IMR-90 (cell line): Measurements from ENCODE around the gene FUCA2. TPM values are rescaled to one million over a fixed set of nuclear protein-coding genes. Genes with fewer than 3 reads are reported as not detected.

Experiments used
- ATAC-seq: fragments of 200-7000 bp; cut with Tn5 transposase; 2 replicates; pipeline ENCODE4 v1.9.1; 2020; ENCODE audit warnings: low read depth, mild to moderate bottlenecking, moderate library complexity
- BruUV-seq: library from RNA; stranded (reverse); fragments of 400-500 nt; replicated peaks from 2 replicates; lab custom pipeline; 2021; lab: Mats Ljungman, UMichigan
- CTCF ChIA-PET: fragments of 300-600 bp; formaldehyde crosslinking; extraction: SDS; loops from one replicate; lab custom pipeline; 2021; ENCODE audit warnings: antibody characterized with exemption; lab: Yijun Ruan, JAX
- POLR2A ChIA-PET: fragments of 300-600 bp; sonication (Branson Sonifier 250); formaldehyde crosslinking; loops from one replicate; lab custom pipeline; 2022; ENCODE audit warnings: antibody characterized with exemption; ENCODE audit not compliant: unreplicated experiment; lab: Charles Lee
- DNase-seq: peaks from one replicate; pipeline ENCODE4 v3.0.0; 2013
- H2AFZ ChIP-seq: replicated peaks from 2 replicates; pipeline ENCODE3; 2013; ENCODE audit warnings: low read length, mild to moderate bottlenecking; ENCODE audit not compliant: poor library complexity
- H2AK5ac ChIP-seq: 2 replicates; pipeline ENCODE4 v1.6.1; 2013; ENCODE audit warnings: low read depth, low read length, inconsistent platforms
- H2AK9ac ChIP-seq: replicated peaks from 2 replicates; pipeline ENCODE3; 2013; ENCODE audit warnings: mild to moderate bottlenecking, low read depth, low read length, moderate library complexity; ENCODE audit not compliant: poor library complexity
- H2BK120ac ChIP-seq: 2 replicates; pipeline ENCODE4 v1.6.1; 2013; ENCODE audit warnings: low read depth, low read length, inconsistent platforms
- H2BK15ac ChIP-seq: 3 replicates; pipeline ENCODE4 v1.6.1; 2013; ENCODE audit warnings: low read depth, low read length, inconsistent platforms
- H2BK20ac ChIP-seq: 2 replicates; pipeline ENCODE4 v1.6.1; 2013; ENCODE audit warnings: low read depth, mild to moderate bottlenecking, inconsistent platforms, low read length, moderate library complexity
- H2BK5ac ChIP-seq: 2 replicates; pipeline ENCODE4 v1.6.1; 2013; ENCODE audit warnings: mild to moderate bottlenecking, low read depth, low read length, inconsistent platforms; ENCODE audit not compliant: poor library complexity, severe bottlenecking
- H3K14ac ChIP-seq: replicated peaks from 2 replicates; pipeline ENCODE4 v1.6.1; 2013; ENCODE audit warnings: low read depth, low read length, inconsistent platforms
- H3K18ac ChIP-seq: 2 replicates; pipeline ENCODE4 v1.6.1; 2013; ENCODE audit warnings: low read depth, low read length, control low read depth
- H3K23ac ChIP-seq: 2 replicates; pipeline ENCODE4 v1.6.1; 2013; ENCODE audit warnings: low read depth, low read length, inconsistent platforms
- H3K27ac ChIP-seq: 2 replicates; pipeline ENCODE4 v1.5.1; 2013; ENCODE audit warnings: mild to moderate bottlenecking, control low read depth, low read length; ENCODE audit not compliant: insufficient read depth
- H3K27me3 ChIP-seq: 2 replicates; pipeline ENCODE4 v1.6.1; 2013; ENCODE audit warnings: low read length; ENCODE audit not compliant: control insufficient read depth, insufficient read depth
- H3K36me3 ChIP-seq: 2 replicates; pipeline ENCODE4 v1.6.1; 2013; ENCODE audit warnings: low read length, mixed read lengths; ENCODE audit not compliant: control insufficient read depth, insufficient read depth
- H3K4ac ChIP-seq: 2 replicates; pipeline ENCODE4 v1.6.1; 2013; ENCODE audit warnings: low read depth, low read length, inconsistent platforms
- H3K4me1 ChIP-seq: 2 replicates; pipeline ENCODE4 v1.6.1; 2013; ENCODE audit warnings: low read length, mixed read lengths; ENCODE audit not compliant: control insufficient read depth, insufficient read depth
- H3K4me2 ChIP-seq: 2 replicates; pipeline ENCODE4 v1.6.1; 2013; ENCODE audit warnings: low read depth, mild to moderate bottlenecking, control low read depth, low read length, moderate library complexity
- H3K4me3 ChIP-seq: 2 replicates; pipeline ENCODE4 v1.5.1; 2013; ENCODE audit warnings: low read depth, mild to moderate bottlenecking, control low read depth, low read length, moderate library complexity; ENCODE audit not compliant: insufficient read depth
- H3K56ac ChIP-seq: 2 replicates; pipeline ENCODE4 v1.6.1; 2013; ENCODE audit warnings: low read length, inconsistent platforms; ENCODE audit not compliant: insufficient read depth; ENCODE audit errors: extremely low read depth
- H3K79me1 ChIP-seq, 2 experiments: 2 replicates each; pipeline ENCODE4 v1.6.1; 2013; ENCODE audit warnings: low read length in 2 of 2, inconsistent platforms in 1 of 2, low read depth in 1 of 2
- H3K9ac ChIP-seq: 2 replicates; pipeline ENCODE4 v1.6.1; 2013; ENCODE audit warnings: low read depth, low read length, control low read depth
- H3K9me1 ChIP-seq: 2 replicates; pipeline ENCODE4 v1.6.1; 2013; ENCODE audit warnings: low read length, inconsistent platforms; ENCODE audit not compliant: insufficient read depth
- H3K9me3 ChIP-seq: 2 replicates; pipeline ENCODE4 v1.6.1; 2013; ENCODE audit warnings: low read length; ENCODE audit not compliant: control insufficient read depth, insufficient read depth
- H4K20me1 ChIP-seq: 2 replicates; pipeline ENCODE4 v1.6.1; 2013; ENCODE audit warnings: low read length, inconsistent platforms; ENCODE audit not compliant: insufficient read depth
- H4K5ac ChIP-seq: 2 replicates; pipeline ENCODE4 v1.6.1; 2013; ENCODE audit warnings: mild to moderate bottlenecking, low read depth, low read length, control low read depth
- H4K8ac ChIP-seq, 2 experiments: 2 replicates each; pipeline ENCODE4 v1.6.1; 2013; ENCODE audit warnings: low read depth in 2 of 2, low read length in 2 of 2, control low read depth in 1 of 2, inconsistent platforms in 1 of 2
- H4K91ac ChIP-seq: 2 replicates; pipeline ENCODE4 v1.6.1; 2013; ENCODE audit warnings: low read depth, low read length, inconsistent platforms; ENCODE audit not compliant: insufficient read depth
- BHLHE40 ChIP-seq: fragments of 150-350 bp; IDR thresholded peaks from 2 replicates; pipeline ENCODE4 v1.6.1; 2016; ENCODE audit warnings: mild to moderate bottlenecking, low read depth, low read length
- CEBPB ChIP-seq: IDR thresholded peaks from 2 replicates; pipeline ENCODE4 v1.6.1; 2012; ENCODE audit warnings: low read depth, low read length, improper control_type of control experiment
- CHD1 ChIP-seq: IDR thresholded peaks from 2 replicates; pipeline ENCODE4 v1.6.1; 2012; ENCODE audit warnings: low read depth, low read length, improper control_type of control experiment
- CTCF ChIP-seq: conservative IDR thresholded peaks from 2 replicates; pipeline ENCODE4 v1.5.1; 2012; ENCODE audit warnings: mild to moderate bottlenecking, low read depth, low read length, improper control_type of control experiment
- ELK1 ChIP-seq: fragments of 150-350 bp; IDR thresholded peaks from 2 replicates; pipeline ENCODE4 v1.6.1; 2016; ENCODE audit warnings: low read depth, mild to moderate bottlenecking, low read length, moderate library complexity, borderline replicate concordance
- FOS ChIP-seq: fragments of 150-350 bp; IDR thresholded peaks from 2 replicates; pipeline ENCODE4 v1.6.1; 2016; ENCODE audit warnings: low read depth, low read length
- MAFK ChIP-seq: IDR thresholded peaks from 2 replicates; pipeline ENCODE4 v1.6.1; 2012; ENCODE audit warnings: low read depth, low read length, improper control_type of control experiment
- MAZ ChIP-seq: IDR thresholded peaks from 2 replicates; pipeline ENCODE4 v1.6.1; 2012; ENCODE audit warnings: low read depth, mild to moderate bottlenecking, low read length, improper control_type of control experiment, moderate library complexity, borderline replicate concordance
- MXI1 ChIP-seq: IDR thresholded peaks from 2 replicates; pipeline ENCODE4 v1.6.1; 2012; ENCODE audit warnings: low read depth, mild to moderate bottlenecking, low read length, moderate library complexity, borderline replicate concordance
- NFE2L2 ChIP-seq: fragments of 150-350 bp; IDR thresholded peaks from 2 replicates; pipeline ENCODE4 v1.6.1; 2016; ENCODE audit warnings: low read depth, mild to moderate bottlenecking, low read length
- POLR2A ChIP-seq: IDR thresholded peaks from 2 replicates; pipeline ENCODE4 v1.6.1; 2012; ENCODE audit warnings: mild to moderate bottlenecking, low read depth, low read length
- RAD21 ChIP-seq: IDR thresholded peaks from 2 replicates; pipeline ENCODE4 v1.6.1; 2012; ENCODE audit warnings: low read length, improper control_type of control experiment
- RCOR1 ChIP-seq: IDR thresholded peaks from 2 replicates; pipeline ENCODE4 v1.6.1; 2012; ENCODE audit warnings: mild to moderate bottlenecking, low read length, improper control_type of control experiment; ENCODE audit not compliant: insufficient replicate concordance
- RFX5 ChIP-seq: IDR thresholded peaks from 2 replicates; pipeline ENCODE4 v1.8.0; 2012; ENCODE audit warnings: low read depth, mild to moderate bottlenecking, low read length, moderate library complexity
- SMC3 ChIP-seq: fragments of 150-350 bp; IDR thresholded peaks from 2 replicates; pipeline ENCODE4 v1.6.1; 2016; ENCODE audit warnings: low read depth, mild to moderate bottlenecking, antibody characterized with exemption, low read length, moderate library complexity
- USF2 ChIP-seq: fragments of 150-350 bp; IDR thresholded peaks from 2 replicates; pipeline ENCODE4 v1.6.1; 2017; ENCODE audit warnings: mild to moderate bottlenecking, antibody characterized with exemption, low read length, low read depth
- WGBS, 2 experiments: methylation state at CpG; one replicate each; pipeline versions ENCODE4 v1.1.5 to v1.1.7; 2013; ENCODE audit warnings: missing lambda C conversion rate in 2 of 2; ENCODE audit not compliant: insufficient read length in 1 of 2; ENCODE audit errors: extremely low coverage in 2 of 2; 5-methylcytosine and 5-hydroxymethylcytosine counted together
- dilution Hi-C: fragments of 300-500 bp; cut with HindIII; formaldehyde crosslinking; loops from one replicate; pipeline ENCODE4 v1.14.3; 2018; ENCODE audit warnings: low sequenced_read_pairs; ENCODE audit not compliant: unreplicated experiment
- in situ Hi-C: fragments of 300-500 bp; cut with MboI; formaldehyde crosslinking; loops from 3 replicates; pipeline ENCODE4 v1.14.3; 2019; ENCODE audit warnings: low sequenced_read_pairs, inconsistent platforms, mixed read lengths
- intact Hi-C: fragments of 100-400 bp; cut with micrococcal nuclease; formaldehyde crosslinking; loops from 2 replicates; pipeline ENCODE4 v1.10.0; 2022
- polyA plus RNA-seq, 3 experiments: library from polyadenylated mRNA; depleted of rRNA; stranded (reverse); fragments of >200 nt; gene quantifications; 2 replicates each; pipeline ENCODE4 v1.2.3, GENCODE V29; 2012; ENCODE audit warnings: low replicate concordance in 1 of 3
- total RNA-seq: library from RNA; depleted of rRNA; stranded (reverse); fragments of >200 nt; gene quantifications from 2 replicates; pipeline ENCODE4 v1.2.3, GENCODE V29; 2012

FUCA2 gene
- total and polyA plus RNA-seq, 2 of the 4 experiments (the other 2 are of a cell fraction), result 44.1 to 47.4 TPM

GRCh38 chr6:143543435-143543834 is 31.9 kb upstream of the FUCA2 start:
- Histone ChIP-seq H2AK9ac (no peak overlapping the region), H4K20me1 (no peaks in the 10 kb centered on the region), H3K27ac (no peak overlapping the region), H4K8ac (no peak overlapping the region), H2BK5ac (no peak overlapping the region), H4K5ac (no peak overlapping the region), H2AFZ (no peak overlapping the region), H3K79me1 (peaks cover 22 to 38% of the 10 kb centered on the region in 2 experiments), H3K4ac (no peak overlapping the region), H3K27me3 (no peaks in the 10 kb centered on the region), H3K4me1 (peaks cover 5% of the 10 kb centered on the region; the same call in 1 of the 2 replicates), H2AK5ac (no peak overlapping the region), H3K4me3 (no peak overlapping the region), H3K9me3 (no peaks in the 10 kb centered on the region), H4K91ac (no peak overlapping the region), H2BK15ac (no peak overlapping the region), H3K14ac (no peak overlapping the region), H2BK20ac (no peak overlapping the region), H3K9me1 (no peaks in the 10 kb centered on the region), H3K18ac (no peak overlapping the region), H3K23ac (no peak overlapping the region), H3K36me3 (no peaks in the 10 kb centered on the region; the same call in 1 of the 2 replicates), H2BK120ac (no peak overlapping the region), H3K4me2 (no peak overlapping the region), H3K9ac (no peak overlapping the region), H3K56ac (no peak overlapping the region)
- TF ChIP-seq RCOR1, result no peak
- no peak for TF ChIP-seq CHD1
- no peak for TF ChIP-seq RFX5
- TF ChIP-seq FOS, result no peak
- no peak for TF ChIP-seq POLR2A
- no peak for TF ChIP-seq MXI1
- TF ChIP-seq MAFK, result no peak
- TF ChIP-seq SMC3, result no peak
- no peak for TF ChIP-seq RAD21
- no peak for TF ChIP-seq NFE2L2
- no peak for TF ChIP-seq ELK1
- TF ChIP-seq CTCF, result no peak
- no peak for TF ChIP-seq CEBPB
- no peak for TF ChIP-seq USF2
- no peak for TF ChIP-seq BHLHE40
- TF ChIP-seq MAZ, result no peak
- dilution Hi-C loops (no loop called here), intact Hi-C loops (no loop called here), in situ Hi-C loops (no loop called here)
- BruUV-seq, result no TSS peak
- no peak for DNase-seq
- ChIA-PET POLR2A (no interaction called here), CTCF (interaction anchor here (0.6 kb wide), 1 partner anchor 96 kb away, joined by 3 read pairs; no protein-coding TSS in a partner anchor)
- ATAC-seq, result no peak; the same call in 1 of the 2 replicates
- no CpG with 5 or more reads among the region's 1 CpG for WGBS, 2 experiments
